Smooth muscle cell (in vitro differentiated cells): ENCODE measurements around the gene MLH1. TPM values are rescaled to one million over a fixed set of nuclear protein-coding genes. Genes with fewer than 3 reads are reported as not detected.
A peak's percentile ranks its signal among the peaks of the same experiment; 100 is the strongest.

Source experiments
- DNase-seq: peaks from one replicate; lab custom pipeline; 2025; ENCODE audit not compliant: unreplicated experiment; lab: John Stamatoyannopoulos, UW
- H2AFZ ChIP-seq: fragments of 200-600 bp; sonication (generic); 2 replicates; pipeline ENCODE4 v1.6.0; 2016; ENCODE audit warnings: antibody characterized with exemption, low read depth, mild to moderate bottlenecking
- H3F3A ChIP-seq: fragments of 200-600 bp; sonication (generic); 2 replicates; pipeline ENCODE4 v1.6.0; 2017; ENCODE audit warnings: antibody characterized with exemption, low read depth
- H3K27ac ChIP-seq: fragments of 200-600 bp; sonication (generic); 2 replicates; pipeline ENCODE4 v1.5.1; 2016; ENCODE audit warnings: low read depth, mild to moderate bottlenecking
- H3K27me3 ChIP-seq: fragments of 200-600 bp; sonication (generic); 2 replicates; pipeline ENCODE4 v1.6.1; 2016; ENCODE audit warnings: low read depth, mild to moderate bottlenecking
- H3K36me3 ChIP-seq: fragments of 200-600 bp; sonication (generic); 2 replicates; pipeline ENCODE4 v1.5.1; 2016; ENCODE audit warnings: low read depth
- H3K4me1 ChIP-seq: fragments of 200-600 bp; sonication (generic); 2 replicates; pipeline ENCODE4 v1.5.1; 2016; ENCODE audit warnings: low read depth
- H3K4me2 ChIP-seq: fragments of 200-600 bp; sonication (generic); 2 replicates; pipeline ENCODE4 v1.6.0; 2016; ENCODE audit warnings: mild to moderate bottlenecking
- H3K4me3 ChIP-seq: fragments of 200-600 bp; sonication (generic); 2 replicates; pipeline ENCODE4 v1.5.1; 2016; ENCODE audit warnings: mild to moderate bottlenecking
- H3K79me2 ChIP-seq: fragments of 200-600 bp; sonication (generic); 2 replicates; pipeline ENCODE4 v1.6.0; 2016; ENCODE audit warnings: low read depth, mild to moderate bottlenecking
- H3K9ac ChIP-seq: fragments of 200-600 bp; sonication (generic); 2 replicates; pipeline ENCODE4 v1.6.0; 2016; ENCODE audit warnings: low read depth
- H3K9me3 ChIP-seq: fragments of 200-600 bp; sonication (generic); replicated peaks from 2 replicates; pipeline ENCODE4 v1.5.1; 2016; ENCODE audit warnings: low read depth
- H4K20me1 ChIP-seq: fragments of 200-600 bp; sonication (generic); 2 replicates; pipeline ENCODE4 v1.6.0; 2016; ENCODE audit warnings: low read depth
- WGBS: methylation state at CpG from one replicate; pipeline ENCODE4 v1.1.7; 2016; ENCODE audit warnings: low lambda C conversion rate; 5-methylcytosine and 5-hydroxymethylcytosine counted together
- polyA plus RNA-seq: library from polyadenylated mRNA; unstranded; fragments of >200 nt; fragmentation: Nextera tagmentation; extraction: Ambion mirVana; gene quantifications from 2 replicates; pipeline ENCODE4 v1.2.1, GENCODE V29; 2016
- total RNA-seq: library from RNA; depleted of rRNA; stranded (reverse); fragments of >200 nt; gene quantifications from 2 replicates; pipeline ENCODE4 v1.2.3, GENCODE V29; 2014
- TF ChIP-seq, protein P1 (sequence below): fragments of 200-600 bp; sonication (generic); IDR thresholded peaks from 2 replicates; pipeline ENCODE4 v1.5.1; 2017; ENCODE audit warnings: borderline replicate concordance, mild to moderate bottlenecking, antibody characterized with exemption; ENCODE audit not compliant: insufficient read depth, poor library complexity, severe bottlenecking

The MLH1 gene
- total and polyA plus RNA-seq, 2 experiments from 2014 or later: 22.6 to 28.3 TPM

DNA sequence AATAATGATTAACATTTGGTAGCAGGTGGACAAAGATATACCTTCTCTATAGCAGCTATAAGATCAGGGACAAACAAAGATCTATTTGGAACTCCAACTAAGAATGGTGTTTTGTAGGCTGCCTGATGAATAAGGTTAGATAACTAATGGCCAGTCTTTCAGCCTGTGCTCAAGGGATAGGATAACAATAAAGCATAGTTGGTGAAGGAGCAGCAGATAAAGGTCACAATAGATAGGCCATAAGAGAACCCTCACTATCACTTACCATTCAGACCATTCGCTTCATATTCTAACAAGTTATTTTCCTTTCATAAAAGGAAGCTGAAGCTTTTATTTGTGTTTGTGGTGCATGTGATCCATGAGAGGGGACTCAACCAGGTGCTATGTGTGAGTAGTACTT, 20.2 kb upstream of the MLH1 start:
- Histone ChIP-seq H4K20me1 (no peaks in the 10 kb centered on the region), H2AFZ (no peak overlapping the region), H3F3A (no peaks in the 10 kb centered on the region), H3K27me3 (no peaks in the 10 kb centered on the region), H3K36me3 (no peaks in the 10 kb centered on the region), H3K27ac (no peak overlapping the region), H3K4me1 (peaks cover 18% of the 10 kb centered on the region), H3K4me2 (no peak overlapping the region), H3K4me3 (no peak overlapping the region), H3K9me3 (no peaks in the 10 kb centered on the region), H3K9ac (no peak overlapping the region), H3K79me2 (no peaks in the 10 kb centered on the region)
- WGBS: 100% methylated on average over 1 of the region's 1 CpG
- no peak for DNase-seq
- TF ChIP-seq, protein P1, sequence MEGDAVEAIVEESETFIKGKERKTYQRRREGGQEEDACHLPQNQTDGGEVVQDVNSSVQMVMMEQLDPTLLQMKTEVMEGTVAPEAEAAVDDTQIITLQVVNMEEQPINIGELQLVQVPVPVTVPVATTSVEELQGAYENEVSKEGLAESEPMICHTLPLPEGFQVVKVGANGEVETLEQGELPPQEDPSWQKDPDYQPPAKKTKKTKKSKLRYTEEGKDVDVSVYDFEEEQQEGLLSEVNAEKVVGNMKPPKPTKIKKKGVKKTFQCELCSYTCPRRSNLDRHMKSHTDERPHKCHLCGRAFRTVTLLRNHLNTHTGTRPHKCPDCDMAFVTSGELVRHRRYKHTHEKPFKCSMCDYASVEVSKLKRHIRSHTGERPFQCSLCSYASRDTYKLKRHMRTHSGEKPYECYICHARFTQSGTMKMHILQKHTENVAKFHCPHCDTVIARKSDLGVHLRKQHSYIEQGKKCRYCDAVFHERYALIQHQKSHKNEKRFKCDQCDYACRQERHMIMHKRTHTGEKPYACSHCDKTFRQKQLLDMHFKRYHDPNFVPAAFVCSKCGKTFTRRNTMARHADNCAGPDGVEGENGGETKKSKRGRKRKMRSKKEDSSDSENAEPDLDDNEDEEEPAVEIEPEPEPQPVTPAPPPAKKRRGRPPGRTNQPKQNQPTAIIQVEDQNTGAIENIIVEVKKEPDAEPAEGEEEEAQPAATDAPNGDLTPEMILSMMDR: no peak

DNA sequence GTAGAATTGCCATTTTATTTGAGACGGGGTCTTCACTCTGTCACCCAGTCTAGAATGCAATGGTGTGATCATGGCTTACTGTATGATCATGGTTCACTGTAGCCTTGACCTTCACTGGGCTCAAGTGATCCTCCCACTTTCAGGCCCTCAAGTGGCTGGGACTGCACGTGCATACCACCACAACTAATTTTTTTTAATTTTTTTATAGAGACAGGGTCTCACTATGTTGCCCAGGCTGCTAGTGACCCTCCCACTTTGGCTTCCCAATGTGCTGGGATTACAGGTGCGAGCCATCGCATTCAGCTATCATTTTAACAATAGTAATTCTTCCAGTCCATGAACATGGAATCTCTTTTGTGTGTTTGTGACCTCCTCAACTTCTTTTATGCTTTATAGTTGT, 12.3 kb upstream of the MLH1 start:
- no peak overlapping the region for H3K4me3 ChIP-seq
- H3K4me2 ChIP-seq: no peak overlapping the region
- H3K36me3 ChIP-seq: peaks cover 6% of the 10 kb centered on the region
- H3K4me1 ChIP-seq: no peaks in the 10 kb centered on the region
- TF ChIP-seq, protein P1: no peak
- no peaks in the 10 kb centered on the region for H4K20me1 ChIP-seq
- H3K27me3 ChIP-seq: no peaks in the 10 kb centered on the region
- no peaks in the 10 kb centered on the region for H3K79me2 ChIP-seq
- no peaks in the 10 kb centered on the region for H3F3A ChIP-seq
- no peak overlapping the region for H3K9ac ChIP-seq
- H3K9me3 ChIP-seq: no peaks in the 10 kb centered on the region
- 95% methylated on average over 4 of the region's 4 CpGs for WGBS
- no peak overlapping the region for H3K27ac ChIP-seq
- DNase-seq: no peak
- H2AFZ ChIP-seq: no peak overlapping the region

- Histone ChIP-seq H3F3A (peaks cover 4% of the 10 kb centered on the region), H3K4me2 (peak overlapping the region; percentile 89), H3K9ac (no peak overlapping the region), H3K4me1 (peaks cover 27% of the 10 kb centered on the region), H3K79me2 (peaks cover 48% of the 10 kb centered on the region), H2AFZ (no peak overlapping the region), H3K27ac (no peak overlapping the region), H3K27me3 (no peaks in the 10 kb centered on the region), H3K9me3 (no peaks in the 10 kb centered on the region), H3K36me3 (peaks cover 8% of the 10 kb centered on the region), H3K4me3 (no peak overlapping the region), H4K20me1 (peaks cover 57% of the 10 kb centered on the region)
- DNase-seq: no peak
- 85% methylated on average over 2 of the region's 2 CpGs for WGBS
- TF ChIP-seq, protein P1: no peak
Measured at GRCh38 chr3:36988356-36988755, 5.0 kb upstream of the MLH1 start.

DNA sequence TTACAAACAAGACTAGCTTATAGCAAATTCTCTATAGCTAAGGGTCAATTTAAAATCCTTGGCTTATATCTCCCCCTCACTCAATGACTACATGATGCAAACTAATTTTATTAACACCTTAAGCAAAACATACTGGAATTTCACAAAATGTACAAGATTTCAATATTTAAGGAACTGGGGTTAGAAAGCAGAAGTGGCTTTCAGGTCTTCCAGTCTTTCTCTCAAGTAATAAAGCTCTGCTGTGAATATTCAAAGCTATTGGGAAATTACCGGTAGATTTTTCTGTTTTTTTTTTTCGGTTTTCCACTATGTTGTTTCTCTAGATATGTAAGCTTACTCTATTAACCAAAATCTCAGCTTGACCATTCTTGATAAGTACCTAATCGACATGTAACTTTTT, 4.3 kb upstream of the MLH1 start:
- Histone ChIP-seq H3K4me3 (peak overlapping the region; percentile 62), H4K20me1 (peaks cover 57% of the 10 kb centered on the region), H3F3A (peaks cover 4% of the 10 kb centered on the region), H3K4me2 (peak overlapping the region; percentile 89), H3K4me1 (peaks cover 28% of the 10 kb centered on the region), H3K36me3 (peaks cover 8% of the 10 kb centered on the region), H3K79me2 (peaks cover 48% of the 10 kb centered on the region), H2AFZ (no peak overlapping the region), H3K27ac (peak overlapping the region; percentile 6), H3K27me3 (no peaks in the 10 kb centered on the region), H3K9me3 (no peaks in the 10 kb centered on the region), H3K9ac (no peak overlapping the region)
- DNase-seq: no peak
- TF ChIP-seq, protein P1: no peak
- 94% methylated on average over 3 of the region's 3 CpGs for WGBS
